Fibroblast of peridontal ligament (primary cell): ENCODE data around the gene ADSS1.
"Not testable (repeated sequence)": the region's sequence is repeated elsewhere in the genome, so short reads cannot be mapped to it uniquely, and the experiment has no call there.

ENCODE experiments used
- DNase-seq: peaks from one replicate; pipeline ENCODE4 v3.0.0-alpha.2; 2010; ENCODE audit errors: extremely low read depth

The ADSS1 gene

GRCh38 chr14:104717646-104718045 is 6.4 kb upstream of the ADSS1 start:
- DNase-seq = no peak

DNA sequence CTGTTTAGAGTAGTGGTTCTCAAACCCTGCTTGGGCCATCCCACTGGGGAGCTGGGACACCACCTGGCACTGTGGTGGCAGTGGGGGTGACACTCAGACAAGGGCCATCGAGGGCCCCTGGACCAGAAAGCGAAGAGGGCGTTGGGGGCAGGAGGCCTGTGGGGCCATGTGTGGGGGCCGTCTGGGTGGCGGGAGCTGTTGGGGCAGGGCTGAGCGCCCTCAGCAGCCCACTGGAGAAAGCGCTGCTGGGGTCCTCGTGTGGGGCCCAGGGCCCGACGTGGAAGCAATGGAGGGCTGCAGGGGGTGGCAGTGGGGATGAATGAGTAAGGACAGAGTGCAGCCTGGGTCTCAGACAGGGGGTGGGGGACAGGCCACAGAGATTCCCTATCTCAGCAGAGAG is 5.9 kb upstream of the ADSS1 start:
- no peak for DNase-seq

GRCh38 chr14:104718871-104719270 is 5.2 kb upstream of the ADSS1 start:
- DNase-seq = no peak

- no peak for DNase-seq
Measured at GRCh38 chr14:104719343-104719742, 4.7 kb upstream of the ADSS1 start.

GRCh38 chr14:104721505-104722431 is 2.3 kb upstream of the ADSS1 start:
- DNase-seq = no peak

- DNase-seq = no peak
Measured at GRCh38 chr14:104722938-104723650, 935 bp upstream of the ADSS1 start.

DNA sequence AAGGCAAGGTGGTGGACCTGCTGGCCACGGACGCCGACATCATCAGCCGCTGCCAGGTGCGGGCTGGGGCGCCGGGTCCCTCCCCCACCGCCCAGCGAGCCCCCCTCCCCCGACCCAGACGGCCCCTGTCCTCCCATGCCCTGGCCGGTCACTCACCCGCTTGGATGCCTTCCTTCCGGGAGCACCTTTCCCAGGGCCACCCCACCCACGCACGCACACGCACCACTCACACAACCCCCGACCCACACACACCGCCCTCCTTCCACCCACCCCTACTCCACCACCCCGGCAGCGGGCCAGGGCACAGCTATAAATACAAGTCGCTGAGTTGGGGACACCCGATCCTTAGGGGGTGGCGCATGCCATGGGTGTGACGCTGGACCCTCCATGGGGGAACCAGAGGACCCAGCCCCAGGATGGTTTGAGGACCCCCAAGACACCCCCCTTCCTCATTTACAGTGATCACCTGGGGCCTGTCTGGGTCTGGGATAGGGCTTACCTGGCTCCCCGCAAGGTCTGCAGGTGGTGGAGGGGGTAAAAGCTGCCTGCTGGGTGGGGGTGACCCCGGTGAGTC is 465 bp downstream of the ADSS1 start:
- DNase-seq = no peak

- peak; percentile 34 for DNase-seq
Measured at GRCh38 chr14:104724981-104725771, 1.1 kb downstream of the ADSS1 start.

DNA sequence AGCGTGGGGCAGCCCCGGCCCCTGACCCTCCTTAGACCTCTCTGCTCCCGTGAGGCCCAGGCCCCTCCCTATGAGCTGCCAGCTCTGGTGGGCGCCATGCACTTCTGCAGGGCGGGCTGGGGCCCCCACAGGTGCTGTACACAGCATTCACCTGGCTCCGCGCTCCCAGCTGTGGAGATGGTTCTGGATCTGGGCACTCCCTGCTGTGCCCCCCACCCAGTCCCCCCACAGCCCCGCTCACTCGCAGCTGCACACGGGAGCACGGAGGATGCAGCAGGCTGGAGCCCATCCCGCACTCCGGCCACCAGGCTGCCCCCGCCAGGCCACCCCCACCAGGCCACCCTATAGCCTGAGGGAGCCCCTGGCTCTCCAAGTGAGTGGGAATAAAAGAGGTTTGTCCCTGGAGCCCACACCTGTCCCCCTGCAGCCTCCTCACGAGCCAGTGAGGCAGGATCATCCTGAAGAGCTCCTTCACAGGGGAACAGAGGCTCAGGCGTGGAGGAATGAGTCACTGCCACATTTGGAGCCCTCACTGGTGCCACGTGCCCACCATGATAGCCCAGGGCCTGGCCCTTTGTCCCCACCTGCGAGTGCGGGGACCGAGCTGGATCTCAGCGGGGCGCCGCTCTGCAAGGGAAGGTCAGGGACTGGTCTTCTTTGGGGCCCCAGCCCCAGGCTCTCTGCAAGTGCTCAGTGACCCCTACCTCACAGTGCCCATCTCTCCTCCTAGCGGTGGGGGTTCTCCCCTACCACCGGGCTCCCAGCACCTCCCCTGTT is 1.9 kb downstream of the ADSS1 start:
- no peak for DNase-seq

- no peak for DNase-seq
Measured at GRCh38 chr14:104726600-104727451, 2.8 kb downstream of the ADSS1 start.

DNA sequence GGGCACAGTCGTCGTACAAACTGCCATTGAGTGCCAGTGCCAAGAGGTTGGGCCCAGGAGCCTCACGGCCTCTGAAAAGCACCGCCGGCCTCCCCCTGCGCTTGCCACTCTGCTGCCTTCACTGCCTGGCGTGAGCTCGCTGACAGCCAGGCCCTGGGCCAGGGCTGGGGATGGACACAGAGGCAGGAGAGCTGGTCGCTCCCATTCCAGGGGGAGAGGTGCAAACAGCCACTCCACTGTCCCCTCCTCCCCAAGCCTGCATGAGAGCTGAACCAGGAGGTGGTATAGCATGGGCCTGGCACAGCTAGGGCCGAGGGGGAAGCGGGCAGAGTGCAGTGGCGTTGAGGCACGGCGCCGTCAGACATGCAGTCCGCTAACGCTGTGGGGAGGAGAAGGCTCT is 4.6 kb downstream of the ADSS1 start:
- no peak for DNase-seq

DNA sequence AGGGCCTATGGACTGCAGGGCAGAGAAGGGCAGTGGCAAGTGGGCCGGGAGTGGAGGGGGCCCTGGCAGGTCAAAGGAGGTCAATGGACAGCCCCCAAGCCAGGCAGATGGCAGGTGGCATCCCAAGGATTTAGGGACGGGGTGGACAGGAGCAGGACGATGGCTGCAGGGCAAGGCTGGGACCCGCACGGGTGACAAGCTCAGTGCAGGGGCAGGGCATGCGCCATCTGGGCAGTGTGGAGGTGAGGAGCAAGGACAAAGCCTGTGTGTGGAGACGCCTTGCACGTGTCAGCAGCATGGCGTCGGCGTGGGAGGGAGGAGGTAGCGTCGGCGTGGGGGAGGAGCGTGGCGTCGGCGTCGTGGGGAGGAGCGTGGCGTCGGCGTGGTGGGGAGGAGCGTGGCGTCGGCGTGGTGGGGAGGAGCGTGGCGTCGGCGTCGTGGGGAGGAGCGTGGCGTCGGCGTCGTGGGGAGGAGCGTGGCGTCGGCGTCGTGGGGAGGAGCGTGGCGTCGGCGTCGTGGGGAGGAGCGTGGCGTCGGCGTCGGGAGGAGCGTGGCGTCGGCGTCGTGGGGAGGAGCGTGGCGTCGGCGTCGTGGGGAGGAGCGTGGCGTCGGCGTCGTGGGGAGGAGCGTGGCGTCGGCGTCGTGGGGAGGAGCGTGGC is 5.3 kb downstream of the ADSS1 start:
- DNase-seq = not testable (repeated sequence)

GRCh38 chr14:104729835-104730181 is 5.8 kb downstream of the ADSS1 start:
- no peak for DNase-seq

- no peak for DNase-seq
Measured at GRCh38 chr14:104730487-104730886, 6.5 kb downstream of the ADSS1 start.

DNA sequence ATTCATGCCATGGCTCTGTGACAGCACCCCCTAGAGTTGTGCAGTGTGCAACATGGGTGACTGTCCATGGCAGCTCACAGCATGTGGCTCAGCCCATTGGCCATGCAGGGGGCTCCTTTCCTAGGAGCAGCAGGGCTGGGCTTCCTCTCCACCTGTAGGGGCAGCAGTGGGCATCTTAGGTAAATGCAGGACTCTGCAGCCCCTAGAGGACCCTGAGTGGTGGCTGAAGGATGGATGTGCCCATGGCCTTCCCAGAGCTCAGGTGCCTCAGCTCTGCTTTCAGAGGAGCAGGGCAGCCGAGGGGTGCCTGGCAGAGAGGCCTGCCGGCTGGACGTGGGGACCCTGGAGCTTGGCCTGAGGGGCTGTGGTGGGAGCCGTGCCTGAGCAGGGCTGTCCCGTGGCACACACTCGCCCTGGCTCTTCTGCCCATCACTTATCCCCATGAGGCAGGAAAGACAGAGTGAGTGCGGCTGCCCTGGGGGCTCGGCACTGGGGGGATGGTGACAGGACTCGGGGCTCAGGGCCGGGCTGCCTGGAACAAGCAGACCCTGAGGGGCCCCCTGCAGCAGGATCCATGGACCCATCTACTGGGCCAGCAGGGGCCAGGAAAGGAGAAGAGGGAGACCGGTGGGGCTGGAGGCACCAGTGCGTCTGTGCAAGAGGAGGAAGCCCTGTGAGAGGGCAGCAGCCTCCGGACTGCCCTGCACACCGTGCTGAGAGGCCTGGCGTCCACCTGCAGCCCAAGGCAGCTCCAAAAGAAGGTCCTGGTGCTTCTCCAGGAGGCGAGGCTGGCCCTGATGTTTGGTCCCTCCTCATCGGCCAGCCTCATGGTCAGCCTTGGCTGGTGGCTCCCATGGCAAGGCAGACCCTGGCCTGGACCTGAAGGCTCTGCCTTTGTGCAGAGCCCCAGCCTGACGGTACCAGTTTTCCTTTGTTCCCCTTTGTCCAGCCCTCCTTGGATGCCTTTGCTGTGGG is 7.6 kb downstream of the ADSS1 start:
- DNase-seq = no peak

DNA sequence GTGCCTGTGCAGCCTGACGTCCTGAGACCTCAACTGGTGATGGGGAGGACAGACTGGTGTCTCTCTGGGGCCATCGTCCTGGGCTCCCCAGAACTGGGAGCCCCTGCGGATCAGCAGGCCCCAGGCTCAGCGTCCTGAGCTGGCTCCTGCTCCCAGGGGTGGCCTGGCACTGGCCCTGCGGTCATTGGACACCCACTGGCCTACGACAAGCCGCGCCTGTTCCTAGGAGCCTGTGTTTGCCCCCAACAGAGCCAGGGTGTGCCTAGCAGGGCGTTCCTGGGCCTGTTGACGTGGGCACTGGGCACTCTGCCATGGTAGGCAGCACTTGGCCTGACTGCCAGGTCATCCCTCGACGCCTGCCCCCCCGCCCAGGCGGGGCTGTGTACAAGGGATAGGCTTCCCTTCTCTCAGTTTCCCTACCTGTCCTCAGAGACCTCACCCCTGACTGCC is 8.4 kb downstream of the ADSS1 start:
- DNase-seq = no peak

DNA sequence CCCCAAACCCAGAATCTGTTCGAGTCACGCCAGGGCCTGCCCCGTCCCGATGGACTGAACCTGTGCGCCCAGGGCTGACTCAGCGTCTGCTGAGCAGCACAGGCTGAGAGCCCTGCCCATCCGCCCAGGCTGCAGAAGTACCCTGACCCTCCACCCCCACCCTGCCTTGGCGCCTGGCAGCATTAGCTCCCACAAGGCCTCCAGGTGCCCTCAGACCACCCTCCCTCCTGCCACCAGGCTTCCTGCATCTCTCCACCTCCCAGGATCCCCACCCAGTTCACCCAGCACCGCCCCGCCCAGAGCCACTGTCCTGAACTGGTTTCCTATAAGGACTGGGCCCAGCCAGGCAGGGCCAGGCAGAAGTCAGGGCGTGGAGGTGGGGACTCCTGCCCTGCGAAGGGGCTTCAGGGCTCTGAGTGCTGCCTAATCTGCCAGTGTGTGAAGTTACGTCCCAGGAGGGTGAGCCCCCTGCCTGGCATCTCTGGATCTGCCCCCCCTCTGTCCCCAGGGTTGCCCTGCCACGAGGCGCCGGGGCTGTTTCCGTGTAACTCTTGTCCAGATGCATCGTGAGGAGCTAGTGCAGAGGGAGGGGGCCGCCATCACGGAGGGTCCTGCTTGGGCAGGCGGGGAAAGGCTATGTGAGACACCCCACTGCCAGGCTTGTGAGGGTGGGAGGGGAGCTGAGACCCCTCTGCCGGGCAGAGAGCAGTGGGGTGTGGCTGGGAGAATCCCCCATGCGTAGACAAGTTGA is 9.1 kb downstream of the ADSS1 start:
- DNase-seq = no peak
